ENCODE results near the gene KCNF1.

The KCNF1 gene

DNA sequence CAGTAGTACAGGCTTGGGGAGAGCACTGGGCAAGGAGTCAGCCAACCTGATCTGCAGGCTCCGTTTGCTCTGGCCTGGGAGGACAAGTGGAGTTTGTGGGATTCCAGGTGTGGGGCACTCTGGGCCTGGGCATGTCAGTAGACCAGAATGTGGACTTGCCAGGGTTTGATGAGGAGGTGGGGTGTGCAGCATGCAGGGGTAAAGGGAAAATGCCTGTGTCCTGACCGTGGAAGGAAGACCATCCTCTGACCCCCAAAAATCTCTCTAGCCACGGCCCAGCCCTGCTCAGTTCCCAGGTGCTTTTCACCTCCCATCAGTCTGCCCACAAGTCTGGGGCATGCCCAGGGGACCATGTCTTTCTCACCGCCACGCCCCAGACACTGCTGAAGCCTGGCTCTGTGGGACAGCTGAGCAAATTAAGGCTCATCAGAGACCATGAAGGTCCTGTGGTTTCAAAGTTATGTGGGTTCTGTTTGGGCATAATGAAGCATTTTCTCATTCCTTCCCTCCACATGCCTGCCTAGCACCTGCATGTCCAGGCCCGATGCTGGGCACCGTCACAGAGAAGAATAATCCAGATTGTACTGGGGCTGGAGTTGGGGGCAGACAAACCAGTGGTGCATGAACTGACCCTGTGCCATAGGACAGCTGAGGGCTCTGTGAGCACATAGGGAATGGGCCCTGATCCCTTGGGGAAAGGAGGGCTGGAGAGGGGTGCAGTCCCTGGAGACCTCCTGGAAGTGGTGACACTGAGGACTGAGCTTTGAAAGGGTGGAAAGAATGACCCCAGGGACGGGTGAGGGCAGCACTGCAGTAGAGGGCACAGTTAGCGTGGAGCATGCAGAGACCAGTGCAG is 6.5 kb upstream of the KCNF1 start:
- no peak for DNase-seq

DNA sequence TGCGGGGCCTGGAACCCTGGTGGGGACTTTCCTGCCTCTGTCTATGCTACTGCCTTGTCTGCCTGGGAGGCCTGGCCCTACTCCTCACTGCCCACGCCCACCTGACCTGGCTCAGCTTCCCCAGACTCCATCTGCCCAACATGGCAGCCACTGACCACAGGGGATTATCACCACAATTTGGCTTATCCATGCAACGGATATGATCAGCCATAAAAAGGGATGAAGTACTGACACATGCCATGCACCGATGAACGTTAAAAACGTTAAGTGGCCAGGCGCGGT is 5.9 kb upstream of the KCNF1 start:
- DNase-seq: no peak

DNA sequence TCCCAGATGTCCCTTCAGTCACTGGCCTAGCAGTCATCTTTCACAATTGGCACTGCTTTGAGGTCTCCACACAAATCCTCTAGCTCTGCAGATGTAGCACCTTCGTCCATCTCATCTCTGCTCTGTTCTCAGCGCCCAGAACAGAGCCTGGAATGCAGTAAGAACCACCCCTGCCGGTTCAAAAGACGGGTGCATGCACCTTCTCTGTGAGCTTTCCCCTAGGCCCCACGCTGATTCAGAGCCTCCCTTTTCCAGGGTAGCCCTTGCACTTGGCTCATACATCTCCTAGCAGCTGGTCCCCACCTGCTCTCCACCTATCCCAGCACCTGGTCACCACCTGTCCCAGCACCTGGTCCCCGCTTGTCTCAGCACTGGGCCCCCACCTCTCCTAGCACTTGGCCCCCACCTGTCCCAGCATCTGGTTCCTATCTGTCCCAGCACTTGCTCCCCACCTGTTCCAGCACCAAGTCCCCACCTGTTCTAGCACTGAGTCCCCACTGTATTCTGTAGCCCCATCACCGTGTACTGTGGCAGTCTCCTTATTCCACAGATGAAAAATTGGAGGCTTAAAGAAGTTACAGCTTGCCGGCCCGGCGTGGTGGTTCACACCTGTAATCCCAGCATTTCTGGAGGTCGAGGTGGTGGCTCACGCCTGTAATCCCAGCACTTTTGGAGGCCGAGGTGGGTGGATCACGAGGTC is 4.7 kb upstream of the KCNF1 start:
- no peak for DNase-seq

DNA sequence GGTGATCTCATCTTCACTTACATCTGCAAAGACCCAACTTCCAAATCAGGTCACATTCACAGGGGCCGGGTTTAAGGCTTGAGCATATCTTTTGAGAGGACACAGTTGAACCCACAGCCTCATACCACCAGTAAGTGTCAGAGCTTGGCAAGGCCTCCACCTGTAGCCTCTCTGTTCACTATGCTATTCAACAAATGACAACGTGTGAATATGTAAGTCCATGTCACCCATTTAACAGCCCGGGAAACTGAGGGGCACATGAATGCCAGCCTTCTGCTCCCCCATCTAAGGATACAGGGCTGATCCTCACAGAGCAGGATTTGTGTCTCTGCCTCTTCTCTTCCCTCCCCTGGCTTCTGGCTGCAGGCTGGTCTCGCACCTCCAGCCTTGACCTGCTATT is 3.5 kb upstream of the KCNF1 start:
- no peak for DNase-seq

DNA sequence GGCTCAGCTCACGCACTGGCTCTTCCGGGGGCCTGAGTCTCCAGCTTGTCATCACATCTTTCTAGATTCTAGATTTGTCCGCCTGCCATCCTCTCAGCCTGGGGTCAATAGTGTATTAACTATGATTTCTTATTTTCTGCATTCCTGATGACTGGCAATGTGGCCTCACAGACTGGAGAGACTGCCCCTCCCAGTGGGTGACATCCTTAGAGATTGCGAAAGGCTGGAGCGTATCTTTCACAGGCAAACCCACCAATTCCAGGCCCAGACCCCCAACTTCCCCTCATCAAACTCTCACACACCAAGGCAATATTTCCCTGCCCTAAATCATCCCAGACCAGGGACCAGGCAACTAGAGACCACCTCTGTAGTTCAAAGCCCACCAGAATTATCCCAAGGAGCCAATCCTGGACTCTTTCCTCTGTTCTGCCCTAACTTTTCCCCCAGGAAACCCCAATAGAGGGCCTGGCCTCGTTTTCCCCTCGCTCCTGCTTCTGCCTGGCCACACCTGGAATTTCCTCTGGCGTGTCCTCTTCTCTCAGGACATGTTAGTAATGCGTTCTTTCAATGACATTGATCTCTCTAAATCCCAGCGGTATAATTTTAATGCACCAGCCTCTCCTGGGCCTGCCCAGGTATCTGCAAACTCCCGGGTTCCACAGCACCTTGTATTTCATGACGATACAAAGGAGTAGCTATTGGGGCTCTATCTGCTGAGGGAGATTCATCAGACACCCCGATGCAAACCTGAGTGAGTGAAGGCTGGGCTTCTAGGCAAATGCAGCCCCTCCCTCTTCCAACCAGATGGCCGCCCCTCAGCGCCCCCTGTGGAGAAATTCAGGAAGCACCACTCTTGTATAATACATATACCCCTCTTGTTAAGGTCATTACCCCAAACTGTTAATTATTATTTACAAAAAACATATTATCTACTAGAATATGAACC is 2.4 kb upstream of the KCNF1 start:
- peak in 1 of 5 experiments; percentile 11 for DNase-seq

DNA sequence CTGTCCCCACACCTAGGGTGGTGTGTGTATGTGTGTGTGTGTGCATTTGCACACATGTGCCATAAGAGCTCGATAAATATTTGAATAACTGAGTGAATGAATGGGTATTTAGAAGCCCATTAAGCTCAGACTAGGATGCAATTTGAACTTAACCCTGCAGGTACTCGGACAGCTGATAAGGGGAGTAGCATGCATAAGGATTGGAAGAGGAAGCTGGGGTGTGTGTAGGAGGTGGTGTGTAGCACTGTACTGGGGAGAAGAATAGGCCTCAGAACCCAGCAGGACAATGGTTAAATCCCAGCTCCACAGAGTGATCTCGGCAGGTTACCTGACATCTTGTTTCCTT is 1.8 kb upstream of the KCNF1 start:
- DNase-seq: no peak

DNA sequence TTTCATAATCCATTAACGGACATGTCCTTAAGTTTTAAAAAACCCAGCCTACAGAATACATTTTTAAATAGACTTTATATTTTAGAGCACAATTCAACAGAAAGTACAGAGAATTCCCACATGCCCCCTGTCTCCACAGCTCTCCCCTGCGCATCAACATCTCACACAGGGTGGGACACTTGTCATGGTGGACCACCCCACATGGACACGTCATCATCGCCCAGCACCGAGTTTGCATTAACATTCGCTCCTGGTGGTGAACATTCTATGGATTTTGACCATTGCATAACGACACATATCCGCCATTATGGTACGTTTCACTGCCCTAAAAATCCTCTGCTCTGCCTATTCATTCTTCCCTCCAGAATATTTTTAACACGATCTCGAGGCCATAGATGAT is 1.1 kb upstream of the KCNF1 start:
- DNase-seq: no peak

DNA sequence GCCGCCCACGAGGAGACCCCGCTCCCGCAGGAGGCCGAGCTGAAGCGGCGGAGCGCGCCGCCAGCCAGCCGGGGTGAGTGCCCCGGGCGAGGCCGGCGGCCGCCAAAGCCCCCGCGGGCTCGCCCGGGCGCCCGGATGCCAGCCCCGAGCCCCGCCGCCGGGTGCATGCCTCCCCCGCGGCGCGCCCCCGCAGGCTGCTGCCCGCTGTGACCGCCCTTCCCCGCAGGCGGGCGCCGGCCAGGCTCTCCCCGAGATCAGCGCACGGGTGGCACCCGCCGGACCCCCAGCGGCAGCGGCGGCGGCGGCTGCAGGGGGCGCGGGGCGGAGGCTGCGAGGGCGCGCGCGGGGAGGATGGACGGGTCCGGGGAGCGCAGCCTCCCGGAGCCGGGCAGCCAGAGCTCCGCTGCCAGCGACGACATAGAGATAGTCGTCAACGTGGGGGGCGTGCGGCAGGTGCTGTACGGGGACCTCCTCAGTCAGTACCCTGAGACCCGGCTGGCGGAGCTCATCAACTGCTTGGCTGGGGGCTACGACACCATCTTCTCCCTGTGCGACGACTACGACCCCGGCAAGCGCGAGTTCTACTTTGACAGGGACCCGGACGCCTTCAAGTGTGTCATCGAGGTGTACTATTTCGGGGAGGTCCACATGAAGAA is 470 bp downstream of the KCNF1 start:
- DNase-seq: no peak

DNA sequence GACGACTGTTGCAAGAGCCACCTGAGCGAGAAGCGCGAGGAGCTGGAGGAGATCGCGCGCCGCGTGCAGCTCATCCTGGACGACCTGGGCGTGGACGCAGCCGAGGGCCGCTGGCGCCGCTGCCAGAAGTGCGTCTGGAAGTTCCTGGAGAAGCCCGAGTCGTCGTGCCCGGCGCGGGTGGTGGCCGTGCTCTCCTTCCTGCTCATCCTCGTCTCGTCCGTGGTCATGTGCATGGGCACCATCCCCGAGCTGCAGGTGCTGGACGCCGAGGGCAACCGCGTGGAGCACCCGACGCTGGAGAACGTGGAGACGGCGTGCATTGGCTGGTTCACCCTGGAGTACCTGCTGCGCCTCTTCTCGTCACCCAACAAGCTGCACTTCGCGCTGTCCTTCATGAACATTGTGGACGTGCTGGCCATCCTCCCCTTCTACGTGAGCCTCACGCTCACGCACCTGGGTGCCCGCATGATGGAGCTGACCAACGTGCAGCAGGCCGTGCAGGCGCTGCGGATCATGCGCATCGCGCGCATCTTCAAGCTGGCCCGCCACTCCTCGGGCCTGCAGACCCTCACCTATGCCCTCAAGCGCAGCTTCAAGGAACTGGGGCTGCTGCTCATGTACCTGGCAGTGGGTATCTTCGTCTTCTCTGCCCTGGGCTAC is 1.2 kb downstream of the KCNF1 start:
- DNase-seq: no peak

DNA sequence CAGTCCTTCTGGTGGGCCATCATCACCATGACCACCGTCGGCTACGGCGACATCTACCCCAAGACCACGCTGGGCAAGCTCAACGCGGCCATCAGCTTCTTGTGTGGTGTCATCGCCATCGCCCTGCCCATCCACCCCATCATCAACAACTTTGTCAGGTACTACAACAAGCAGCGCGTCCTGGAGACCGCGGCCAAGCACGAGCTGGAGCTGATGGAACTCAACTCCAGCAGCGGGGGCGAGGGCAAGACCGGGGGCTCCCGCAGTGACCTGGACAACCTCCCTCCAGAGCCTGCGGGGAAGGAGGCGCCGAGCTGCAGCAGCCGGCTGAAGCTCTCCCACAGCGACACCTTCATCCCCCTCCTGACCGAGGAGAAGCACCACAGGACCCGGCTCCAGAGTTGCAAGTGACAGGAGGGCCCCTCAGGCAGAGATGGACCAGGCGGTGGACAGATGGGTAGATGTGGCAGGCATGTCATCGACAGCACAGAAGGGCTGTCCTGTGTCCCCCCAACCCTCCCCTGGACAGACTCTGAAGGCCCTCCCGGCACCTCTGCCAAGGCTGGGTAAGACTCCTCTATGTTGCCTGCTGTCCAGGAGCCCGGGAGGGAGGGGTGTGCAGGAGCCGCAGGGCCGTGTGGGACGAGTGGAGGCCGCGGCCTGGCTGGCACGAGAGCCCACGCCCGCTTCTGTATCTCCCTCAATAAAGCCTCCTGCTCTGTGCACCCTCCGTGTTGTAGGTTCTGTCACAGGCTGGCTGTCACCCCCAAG is 2.0 kb downstream of the KCNF1 start:
- no peak for DNase-seq

DNA sequence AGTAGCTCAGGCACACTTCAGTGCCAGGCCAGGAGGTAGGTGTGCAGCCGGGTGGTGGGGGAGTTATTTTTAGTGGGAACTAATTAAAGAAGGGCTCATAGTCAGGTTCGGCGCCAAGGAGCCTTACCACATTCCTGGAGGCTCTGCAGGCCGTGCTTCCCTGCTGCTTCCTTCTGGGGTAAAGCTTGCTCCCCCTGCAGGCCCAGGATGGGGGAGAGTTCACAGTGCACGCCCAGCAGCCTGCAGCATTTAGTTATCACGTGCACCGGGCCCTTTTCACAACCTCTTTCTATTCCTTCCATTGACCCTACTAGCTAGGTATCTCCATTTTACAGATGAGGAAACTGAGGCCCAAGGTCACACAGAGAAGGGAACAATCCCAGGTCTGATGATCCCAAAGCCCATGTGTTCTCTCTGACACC is 2.5 kb downstream of the KCNF1 start:
- no peak for DNase-seq

DNA sequence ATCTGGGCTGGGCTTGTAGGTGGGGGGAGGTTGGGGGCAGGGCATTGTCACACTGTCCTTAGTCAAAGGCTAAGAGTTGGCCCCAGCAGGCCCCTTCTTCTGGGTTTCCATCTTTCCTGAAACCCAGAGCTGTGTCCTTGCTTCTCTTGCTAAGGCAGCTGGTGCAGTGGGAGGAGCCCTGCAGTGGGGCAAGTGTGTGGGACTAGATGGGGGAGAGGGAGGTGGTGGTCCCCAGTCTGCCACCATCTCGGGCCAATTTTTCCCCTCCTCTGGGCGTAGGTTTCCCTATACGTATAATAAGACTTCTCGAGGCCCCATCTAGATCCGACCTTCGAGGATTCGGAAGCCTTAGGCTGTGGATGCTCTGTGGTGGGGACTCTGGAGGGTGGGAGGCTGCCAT is 3.5 kb downstream of the KCNF1 start:
- DNase-seq: no peak

DNA sequence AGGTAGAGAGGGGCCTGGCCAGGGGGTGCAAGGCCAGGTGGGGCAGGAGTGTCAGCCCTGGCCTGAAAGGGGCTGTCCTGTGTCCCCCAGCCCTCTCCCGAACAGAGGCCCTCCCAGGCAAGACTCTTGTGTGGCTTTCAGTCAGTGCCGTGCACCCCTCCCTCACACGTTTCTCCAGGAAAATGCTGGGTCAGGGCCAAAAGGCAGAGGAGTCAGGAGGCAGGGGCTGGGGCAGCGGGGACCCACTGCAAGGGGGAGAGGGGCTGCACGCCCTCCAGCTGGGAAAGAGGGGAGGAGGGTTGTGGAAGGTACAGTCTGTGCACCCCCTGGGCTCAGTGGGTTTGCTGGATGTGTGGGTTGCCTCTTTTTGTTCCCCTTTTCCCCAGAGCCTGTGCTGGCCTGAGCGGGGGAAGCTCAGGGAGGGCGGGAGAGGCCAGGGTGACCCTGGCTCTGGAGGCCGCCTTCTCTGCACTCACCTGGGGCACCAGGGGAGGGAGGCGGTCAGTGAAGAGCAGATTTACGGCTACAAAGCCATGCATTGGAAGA is 4.1 kb downstream of the KCNF1 start:
- no peak for DNase-seq

DNA sequence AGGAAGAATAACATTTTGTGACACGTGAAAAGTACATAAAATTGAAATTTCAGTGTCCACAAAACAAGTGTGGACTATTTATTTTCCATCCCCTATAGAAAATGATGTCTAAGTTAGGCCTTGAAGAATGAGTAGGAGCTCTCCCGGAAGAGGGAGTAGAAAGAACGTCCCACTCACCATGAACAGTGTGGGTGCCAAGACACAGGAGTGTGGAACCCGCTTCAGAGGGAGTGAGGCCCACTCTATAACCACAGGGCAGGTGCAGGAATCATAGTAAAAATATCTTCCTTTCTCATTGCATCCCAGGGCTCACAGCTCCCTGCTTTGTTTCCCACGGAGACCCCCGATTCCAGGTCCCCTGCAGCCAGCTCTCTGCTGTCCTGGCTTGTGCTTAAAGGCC is 5.2 kb downstream of the KCNF1 start:
- DNase-seq: no peak

DNA sequence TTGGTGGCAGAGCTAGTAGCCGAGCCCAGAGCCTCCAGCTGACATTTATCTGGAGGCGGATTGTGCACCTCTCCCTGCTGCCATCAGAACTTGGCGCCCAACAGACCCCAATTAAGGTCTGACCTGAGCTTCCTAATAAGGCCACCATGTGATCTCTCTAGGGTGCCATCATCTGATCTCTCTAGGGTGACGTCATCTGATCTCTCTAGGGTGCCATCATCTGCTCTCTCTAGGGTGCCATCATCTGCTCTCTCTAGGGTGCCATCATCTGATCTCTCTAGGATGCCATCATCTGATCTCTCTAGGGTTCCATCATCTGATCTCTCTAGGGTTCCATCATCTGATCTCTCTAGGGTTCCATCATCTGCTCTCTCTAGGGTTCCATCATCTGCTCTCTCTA is 6.2 kb downstream of the KCNF1 start:
- no peak for DNase-seq

DNA sequence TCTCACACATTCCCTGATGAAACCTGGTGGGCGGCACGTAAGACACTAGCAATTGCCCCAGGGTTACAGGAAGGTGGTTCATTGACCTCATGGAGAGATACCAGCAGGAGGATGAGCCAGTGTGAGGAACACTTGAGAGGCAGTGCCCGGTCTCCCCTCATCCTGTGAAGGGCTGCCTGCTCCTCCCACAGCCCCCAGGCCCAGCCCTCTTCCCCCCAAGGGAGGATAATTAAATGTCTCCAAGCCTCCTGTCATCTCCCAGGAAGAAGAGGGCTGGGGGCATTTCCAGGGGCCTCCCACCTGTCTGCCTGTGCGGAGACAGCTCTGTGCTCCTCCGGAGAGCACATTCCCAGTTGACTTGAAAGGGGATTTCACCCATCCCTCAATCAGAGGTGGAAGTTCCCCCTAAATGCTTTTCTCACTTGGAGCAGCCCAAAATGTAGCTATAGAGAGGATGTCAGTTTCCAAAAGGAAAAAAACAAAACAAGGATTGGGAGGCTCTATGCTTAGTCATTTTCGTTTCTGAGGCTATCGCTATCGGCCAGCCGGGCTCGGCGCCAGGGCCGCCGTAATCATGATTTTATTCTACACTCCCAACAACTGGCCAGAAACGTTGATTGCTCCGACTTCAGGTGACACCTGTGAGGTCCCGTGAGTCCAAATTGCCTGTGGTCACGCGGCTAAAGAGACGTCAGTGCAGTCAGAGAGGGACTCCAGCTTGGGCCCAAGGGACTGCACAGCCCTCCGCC is 7.1 kb downstream of the KCNF1 start:
- no peak for DNase-seq

DNA sequence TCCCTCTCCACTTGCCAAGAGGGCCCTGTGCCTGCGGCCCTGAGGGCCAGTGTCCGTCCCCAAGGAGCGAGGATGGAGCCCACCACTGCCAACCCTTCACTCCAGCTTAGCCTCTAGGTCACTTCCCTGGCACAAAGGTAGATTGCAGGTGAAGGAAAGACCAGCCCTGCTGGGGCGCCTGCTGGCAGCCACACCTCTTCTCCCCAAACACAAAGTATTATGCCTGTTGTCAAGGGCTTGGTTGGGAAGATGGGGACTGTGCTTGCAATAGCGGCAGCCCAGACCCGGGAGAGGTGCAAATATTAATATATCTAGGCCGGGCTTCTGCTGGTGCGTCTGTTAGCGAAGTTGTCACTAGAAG is 7.7 kb downstream of the KCNF1 start:
- DNase-seq: no peak

DNA sequence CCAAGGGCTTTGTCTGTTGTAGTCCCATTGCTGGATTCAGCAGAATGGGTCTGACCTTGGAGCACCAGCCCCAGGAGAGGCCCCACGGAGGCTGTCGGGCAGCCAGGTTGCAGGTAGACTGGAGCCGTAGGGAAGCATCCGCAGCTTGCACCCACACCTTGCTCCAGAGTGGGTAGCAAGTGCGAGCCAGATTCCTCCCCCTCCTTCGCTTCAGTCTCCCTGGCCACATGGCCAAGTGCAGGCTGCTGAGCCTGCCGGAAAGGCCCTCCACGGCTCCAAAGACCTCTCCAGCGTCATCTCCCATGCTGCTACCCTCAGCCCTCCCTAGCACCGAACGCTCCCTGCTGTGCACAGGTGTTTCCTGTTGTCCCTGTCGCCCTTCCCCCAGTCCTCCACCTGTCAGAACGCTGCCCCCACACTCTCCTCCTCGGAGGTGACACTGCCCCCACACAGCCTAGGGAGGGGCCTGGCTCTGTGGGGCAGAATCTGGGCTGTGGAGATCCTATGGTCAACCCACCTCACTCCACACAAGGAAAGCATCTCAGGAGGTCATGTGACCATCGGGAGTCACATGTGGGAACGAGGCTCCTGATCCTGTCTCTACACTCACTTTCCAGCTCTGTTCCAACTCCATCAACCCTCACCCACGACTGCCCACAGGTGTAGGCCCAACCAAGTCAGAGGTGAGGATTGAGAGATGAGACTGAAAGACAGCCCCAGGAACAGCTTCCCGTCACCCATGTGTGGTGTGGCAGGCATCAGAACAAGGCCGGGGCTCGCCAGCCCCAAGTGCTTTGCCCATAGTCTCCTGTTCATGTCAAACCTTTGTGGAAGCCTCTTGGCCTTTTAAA is 8.3 kb downstream of the KCNF1 start:
- no peak for DNase-seq

DNA sequence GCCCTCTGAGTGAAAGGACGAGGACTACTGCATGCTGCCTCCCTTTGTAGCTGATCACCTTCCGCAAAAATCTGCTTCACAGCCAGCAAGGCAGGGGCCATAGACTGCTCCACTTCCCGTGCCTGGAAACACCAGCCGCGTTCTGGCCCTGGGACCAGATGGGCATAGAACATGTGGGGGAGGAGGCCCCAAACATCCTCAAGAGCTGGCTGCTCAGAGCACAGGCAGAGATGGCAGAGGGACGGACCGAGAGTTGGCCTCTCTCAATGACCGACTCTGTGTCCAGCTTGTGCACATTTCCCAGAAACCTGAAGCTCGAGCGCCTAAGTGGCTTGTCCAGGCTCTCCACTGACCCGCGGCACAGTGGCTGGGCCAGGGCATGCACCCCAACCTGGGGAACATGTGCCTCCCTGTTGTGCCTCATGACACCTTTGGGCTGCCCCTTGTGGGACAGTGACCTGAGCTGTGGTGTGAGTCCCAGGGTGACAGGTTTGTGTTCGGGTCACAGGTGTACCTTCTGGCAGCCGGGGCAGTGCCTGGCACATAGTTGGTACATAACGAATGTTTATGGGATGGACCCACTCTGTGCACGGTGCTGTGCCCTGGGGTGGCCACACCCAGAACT is 9.1 kb downstream of the KCNF1 start:
- no peak for DNase-seq

Measured in T-helper 2 cell (primary cell).